Hematopoietic multipotent progenitor cell treated with erythropoietin and hydrocortisone succinate and interleukin-3 and kit ligand, for 6 days (in vitro differentiated cells): ENCODE data around the gene CENPK.
A peak's percentile ranks its signal among the peaks of the same experiment; 100 is the strongest.
"Not testable (repeated sequence)": the region's sequence is repeated elsewhere in the genome, so short reads cannot be mapped to it uniquely, and the experiment has no call there.

Experiments used
- DNase-seq: peaks from one replicate; pipeline ENCODE4 v3.0.0-alpha.2; 2015

CENPK gene

DNA sequence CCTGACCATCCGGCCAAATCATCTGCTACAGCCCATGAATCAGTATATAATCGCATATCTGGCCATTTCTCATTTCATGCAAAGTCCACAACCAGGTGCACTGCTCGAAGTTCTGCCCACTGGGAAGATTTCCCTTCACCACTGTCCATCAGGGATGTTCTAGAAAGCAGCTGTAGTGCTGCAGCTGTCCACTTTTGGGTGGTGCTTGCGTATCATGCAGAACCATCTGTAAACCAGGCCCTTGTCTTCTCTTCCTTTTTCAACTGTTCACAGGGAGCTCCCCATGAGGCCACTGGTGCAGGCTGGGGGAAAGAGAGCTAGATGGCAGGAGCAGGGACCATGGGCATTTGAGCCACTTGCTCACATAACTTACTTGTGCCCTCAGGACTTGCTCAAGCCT lies 73.8 kb downstream of the CENPK start:
- no peak for DNase-seq

DNA sequence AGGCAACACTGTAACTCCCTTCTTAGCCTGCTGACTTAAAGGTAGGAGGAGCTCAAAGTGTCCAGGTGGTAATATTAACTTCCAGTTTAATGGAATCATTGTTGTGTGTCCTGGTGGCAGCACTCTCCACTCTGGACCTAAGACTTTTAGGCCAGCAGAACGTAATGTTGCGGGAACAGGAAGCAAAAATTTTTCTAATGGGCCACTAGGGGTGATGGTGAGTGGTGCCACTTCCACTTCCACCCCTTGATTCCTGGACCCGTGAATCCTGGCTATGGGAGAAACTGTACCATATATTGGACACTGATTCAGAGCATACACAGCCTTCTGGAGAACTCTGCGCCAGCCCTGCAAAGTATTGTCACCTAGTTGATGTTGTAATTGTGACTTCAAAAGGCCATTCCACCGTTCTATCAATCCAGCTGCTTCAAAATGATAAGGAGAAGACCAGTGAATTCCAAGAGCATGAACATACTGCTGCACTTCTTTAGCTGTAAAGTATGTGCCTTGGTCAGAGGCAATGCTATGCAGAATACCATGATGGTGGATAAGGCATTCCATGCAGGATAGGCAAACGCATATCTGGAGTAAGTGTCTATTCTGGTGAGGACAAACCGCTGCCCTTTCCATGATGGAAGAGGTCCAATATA lies 74.8 kb downstream of the CENPK start:
- DNase-seq, result not testable (repeated sequence)

DNA sequence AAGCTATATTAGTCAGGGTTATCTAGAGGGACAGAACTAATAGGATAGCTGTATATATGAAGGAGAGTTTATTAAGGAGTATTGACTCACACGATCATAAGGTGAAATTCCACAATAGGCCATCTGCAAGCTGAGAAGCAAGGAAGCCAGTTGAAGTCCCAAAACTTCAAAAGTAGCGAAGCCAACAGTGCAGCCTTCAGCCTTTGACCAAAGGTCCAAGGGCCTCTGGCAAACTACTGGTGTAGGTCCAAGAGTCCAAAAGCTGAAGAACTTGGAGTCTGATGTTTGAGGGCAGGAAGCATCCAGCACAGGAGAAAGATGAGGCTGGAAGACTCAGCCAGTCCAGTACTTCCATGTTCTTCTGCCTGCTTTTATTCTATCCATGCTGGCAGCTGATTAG lies 76.2 kb downstream of the CENPK start:
- DNase-seq, result not testable (repeated sequence)

DNA sequence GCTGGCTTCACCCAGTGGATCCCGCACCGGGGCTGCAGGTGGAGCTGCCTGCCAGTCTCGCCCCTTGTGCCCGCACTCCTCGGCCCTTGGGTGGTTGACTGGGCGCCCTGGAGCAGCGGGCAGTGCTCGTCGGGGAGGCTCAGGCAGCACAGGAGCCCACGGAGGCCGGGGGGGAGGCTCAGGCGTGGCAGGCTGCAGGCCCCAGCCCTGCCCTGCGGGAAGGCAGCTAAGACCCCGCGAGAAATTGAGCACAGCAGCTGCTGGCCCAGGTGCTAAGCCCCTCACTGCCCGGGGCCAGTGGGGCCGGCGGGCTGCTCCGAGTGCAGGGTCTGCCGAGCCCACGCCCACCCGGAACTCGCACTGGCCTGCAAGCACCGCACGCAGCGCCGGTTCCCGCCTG lies 77.6 kb downstream of the CENPK start:
- no peak for DNase-seq

DNA sequence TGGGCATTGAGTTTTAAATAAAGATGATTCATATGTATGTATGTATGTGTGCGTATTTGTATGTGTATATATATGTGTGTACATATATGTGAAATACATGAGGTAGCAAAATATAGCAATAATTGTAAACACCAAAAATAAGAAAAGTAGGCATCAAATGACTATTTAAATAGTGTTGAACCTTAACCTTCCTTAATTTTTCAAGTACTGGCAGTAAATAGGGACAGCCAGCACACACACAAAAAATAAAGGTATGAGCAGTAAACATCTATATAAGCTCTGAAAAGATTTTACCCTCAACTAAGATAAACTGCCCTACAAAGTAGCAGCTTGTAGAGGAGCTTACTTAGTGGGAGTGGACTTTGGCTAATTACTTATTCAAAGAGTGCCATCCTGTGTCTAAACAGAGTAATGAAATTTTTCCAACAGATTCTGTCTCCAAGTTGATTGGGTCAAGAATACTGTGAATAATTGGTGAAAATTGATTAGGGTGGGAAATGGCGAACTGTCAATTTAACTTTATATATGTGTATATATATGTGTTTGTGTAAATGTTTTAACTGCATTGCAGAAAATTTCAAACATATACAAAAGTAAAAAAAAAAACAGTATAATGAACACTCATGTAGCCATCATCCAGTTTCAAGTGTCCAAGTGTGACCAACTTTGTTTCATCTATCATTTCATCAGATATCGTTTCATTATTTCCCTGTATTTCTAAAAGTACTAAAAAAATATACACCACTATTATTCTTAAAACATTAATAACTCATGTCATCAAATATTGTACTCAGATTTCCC lies 79.2 kb downstream of the CENPK start:
- peak; percentile 87 for DNase-seq

DNA sequence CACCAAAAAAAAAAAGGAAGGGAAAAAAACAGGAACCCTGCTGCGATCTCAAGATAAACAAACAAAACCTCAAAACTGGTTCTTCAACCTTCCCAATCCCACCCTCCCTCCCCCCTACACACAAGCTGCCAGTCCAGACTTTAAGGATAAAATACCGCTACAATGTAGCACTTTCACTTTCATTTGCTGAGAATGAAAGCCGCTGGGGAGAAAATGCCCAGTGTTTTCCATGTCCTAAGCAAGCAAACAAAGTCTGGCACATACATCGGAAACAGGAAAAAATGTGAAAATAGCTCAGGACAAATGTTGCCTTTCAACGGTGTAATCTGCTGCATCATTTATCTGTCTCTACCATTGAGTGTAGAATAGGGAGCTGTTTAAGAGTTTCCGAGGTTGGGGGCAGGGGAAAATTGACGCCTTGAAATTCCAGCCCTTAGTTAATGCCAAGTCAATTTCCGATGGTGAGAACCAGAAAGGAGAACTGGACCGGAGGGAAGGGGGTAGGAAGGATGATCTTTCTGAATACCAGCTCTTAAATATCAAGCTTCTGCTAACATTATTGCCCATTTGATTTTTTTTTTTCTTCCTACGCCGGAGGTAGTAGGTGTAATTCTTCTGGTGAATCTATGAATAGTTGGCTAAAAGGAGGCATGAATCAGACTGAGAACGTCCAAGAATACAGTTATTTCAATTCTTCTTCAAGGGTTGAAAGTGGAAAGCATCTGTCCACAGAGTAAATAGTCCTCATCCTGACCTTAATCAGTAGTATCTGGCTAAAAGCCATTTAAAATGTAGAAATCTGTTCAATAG lies 80.0 kb downstream of the CENPK start:
- DNase-seq, result peak; percentile 57

DNA sequence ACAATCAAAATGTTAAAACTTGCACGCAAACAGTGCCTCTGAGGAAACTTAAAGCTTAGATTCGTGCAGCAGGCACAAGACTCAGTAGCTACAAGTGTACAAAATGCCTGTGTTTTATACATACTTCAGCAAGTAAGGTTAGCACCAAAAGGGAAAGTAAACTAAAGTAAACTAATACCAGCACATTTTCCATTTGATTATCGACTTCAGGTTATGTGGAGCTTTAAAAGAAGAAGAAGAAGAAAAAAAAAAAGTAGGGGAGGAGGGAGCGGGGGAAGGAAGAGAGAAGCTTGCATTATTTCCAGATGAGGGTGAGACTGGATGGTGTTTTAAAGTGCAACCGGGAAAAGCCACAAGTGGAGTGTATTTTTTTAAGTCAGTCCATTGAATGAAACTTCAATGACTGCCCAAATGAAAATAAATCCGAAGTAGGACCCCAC lies 80.7 kb downstream of the CENPK start:
- peak; percentile 35 for DNase-seq

DNA sequence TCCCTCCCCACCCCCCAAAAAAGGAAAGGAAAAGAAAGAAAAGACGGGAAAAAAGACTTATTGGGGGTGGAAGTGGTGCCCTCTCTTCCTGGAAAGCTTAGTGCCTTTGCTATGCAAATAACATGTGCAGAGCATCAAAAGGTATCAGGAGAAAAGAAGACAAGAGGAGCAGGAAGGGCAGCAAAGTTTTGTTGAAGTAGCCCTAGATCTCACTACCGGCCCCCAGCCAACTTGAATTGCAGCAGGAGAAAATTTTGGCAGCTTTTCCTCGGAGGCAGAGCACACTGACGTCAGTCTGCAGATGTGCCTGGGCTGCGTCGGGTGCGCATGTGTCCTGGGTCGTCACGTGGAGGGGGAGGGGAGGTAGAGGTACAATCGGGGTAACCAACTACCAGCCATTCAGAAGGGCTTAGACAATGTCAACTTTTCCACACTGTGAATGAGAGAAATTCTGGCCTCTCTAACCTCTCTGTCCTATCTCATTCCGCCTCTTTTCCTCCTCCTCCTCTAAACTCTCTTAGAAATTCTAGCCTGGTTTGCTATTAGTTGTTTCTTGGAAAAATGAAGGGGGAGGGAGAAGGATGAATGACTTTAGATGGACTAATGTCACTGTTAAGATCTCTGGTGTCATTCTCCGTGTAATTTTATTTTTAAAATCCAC lies 81.2 kb downstream of the CENPK start, which contains the start of gene ADAMTS6:
ADAMTS6 (minus strand) TSS at position 286 of the 661 bp plus-strand sequence. CDS start 8,247 bp downstream, outside the sequence.
- DNase-seq, result peak; percentile 94

DNA sequence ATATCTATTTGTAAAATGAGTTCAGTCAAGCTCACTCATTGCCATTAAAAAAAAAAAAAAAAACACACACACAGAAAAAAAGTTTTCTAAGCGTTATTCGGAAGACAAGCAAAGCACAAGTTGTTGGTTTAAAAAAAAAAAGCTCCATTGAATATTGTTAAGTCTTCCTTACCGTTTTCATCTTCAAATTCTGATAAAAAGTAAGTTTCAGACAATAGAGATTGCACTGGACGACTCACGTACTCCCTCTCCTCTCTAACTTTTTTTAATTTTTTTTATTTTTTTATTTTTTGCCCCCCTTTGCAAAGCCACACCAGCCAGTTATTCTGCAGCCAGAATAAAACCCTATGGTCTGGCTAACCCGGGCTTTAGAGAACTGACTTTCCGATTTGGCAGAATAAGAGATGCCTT lies 81.8 kb downstream of the CENPK start:
- DNase-seq, result peak; percentile 28

DNA sequence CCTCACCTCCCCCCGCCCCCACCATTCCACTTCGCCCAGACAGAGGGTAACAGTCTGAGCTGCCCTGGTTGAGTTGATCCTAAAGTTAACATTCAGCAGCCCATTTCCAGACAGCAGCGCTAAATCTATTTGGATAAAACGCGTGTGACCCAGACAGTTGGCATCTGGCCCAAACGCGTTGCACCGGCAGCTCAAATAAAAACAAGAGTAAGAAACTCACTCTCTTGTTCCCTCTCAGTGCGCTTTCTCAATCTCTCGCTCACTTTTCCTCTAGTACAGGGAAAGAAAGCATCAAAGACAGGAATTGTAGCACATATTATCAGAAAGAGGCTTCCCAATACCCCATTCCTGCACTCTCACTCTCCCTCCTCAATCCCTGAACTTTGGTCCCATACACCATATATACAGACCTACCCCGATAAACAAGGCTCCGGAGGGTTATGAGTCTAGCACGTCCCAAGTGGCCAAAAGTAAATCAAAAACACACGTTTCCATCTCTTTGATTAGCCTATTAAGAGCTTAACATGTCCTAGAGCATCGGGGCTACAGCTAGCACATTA lies 82.6 kb downstream of the CENPK start:
- peak; percentile 73 for DNase-seq

DNA sequence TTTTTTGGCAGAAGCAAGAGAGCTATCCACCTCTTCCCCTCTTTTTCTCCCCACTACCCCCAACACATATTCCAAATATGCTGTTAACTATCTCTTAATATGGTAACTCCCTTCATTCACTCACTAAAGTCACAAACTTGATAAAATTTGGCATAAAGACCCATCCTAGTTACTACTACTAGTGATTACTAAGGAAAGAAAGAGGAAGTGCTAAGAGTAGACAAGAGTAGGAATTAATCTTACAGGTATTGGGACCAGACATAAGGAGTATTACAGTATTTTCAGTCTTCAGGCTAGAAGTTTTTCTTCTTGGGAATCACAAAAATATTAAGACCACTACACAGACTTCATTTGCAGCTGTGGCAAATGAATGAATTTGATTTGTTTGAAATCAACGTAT lies 83.4 kb downstream of the CENPK start:
- no peak for DNase-seq

DNA sequence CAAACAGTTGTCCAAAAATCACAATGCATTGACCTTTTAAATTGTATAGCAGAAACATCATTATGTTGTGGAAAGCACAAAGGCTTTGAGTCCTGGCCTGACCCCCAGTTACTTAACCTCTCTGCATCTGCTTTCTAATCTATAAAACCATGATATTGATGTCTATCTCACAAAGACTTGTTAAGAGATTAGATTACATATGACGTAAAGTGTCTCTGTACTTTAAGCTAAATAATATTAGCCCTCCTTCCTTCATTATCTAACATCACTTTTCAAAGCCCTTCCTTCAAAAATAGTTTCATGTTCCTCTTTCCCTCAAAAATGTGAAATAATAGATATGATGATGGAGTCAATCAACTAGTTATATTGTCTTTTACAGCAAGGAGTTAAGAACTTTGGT lies 84.6 kb downstream of the CENPK start:
- no peak for DNase-seq

DNA sequence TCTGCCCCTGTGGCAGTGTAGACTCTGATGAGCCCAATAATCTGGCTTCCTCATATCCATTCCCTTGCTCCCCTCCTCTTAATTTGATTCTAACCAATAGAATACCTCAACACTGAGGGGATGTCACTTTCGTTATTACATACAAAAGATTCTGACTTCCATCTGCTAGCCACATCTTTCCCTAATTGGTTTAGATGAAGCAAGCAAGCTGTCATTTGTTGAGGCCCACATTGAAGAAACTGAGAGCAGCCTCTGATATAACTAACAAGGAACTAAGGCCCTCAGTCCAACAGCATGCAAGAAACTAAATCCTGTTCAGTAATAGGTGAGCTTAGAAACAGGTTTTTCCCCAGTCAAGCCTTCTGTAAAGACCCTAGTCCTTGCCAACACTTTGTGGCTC lies 87.1 kb downstream of the CENPK start:
- no peak for DNase-seq

DNA sequence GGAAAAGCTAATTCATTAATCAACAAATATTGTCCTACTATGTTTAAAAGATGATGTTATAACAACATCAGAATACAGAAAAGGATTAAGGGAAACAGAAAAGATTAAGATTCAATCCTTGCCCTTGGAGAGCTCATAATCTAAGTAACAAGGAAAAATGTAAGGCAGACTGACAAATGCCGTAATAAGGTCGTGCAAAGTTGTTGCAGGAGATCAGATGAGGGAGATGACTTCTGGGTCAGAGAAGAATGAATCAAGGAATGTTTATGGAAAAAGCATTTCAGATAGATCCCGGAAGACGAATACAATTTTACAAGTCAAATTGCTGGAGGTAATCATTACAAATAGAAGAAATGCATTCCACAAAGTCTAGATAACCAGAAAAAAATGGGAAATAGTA lies 87.6 kb downstream of the CENPK start:
- no peak for DNase-seq

DNA sequence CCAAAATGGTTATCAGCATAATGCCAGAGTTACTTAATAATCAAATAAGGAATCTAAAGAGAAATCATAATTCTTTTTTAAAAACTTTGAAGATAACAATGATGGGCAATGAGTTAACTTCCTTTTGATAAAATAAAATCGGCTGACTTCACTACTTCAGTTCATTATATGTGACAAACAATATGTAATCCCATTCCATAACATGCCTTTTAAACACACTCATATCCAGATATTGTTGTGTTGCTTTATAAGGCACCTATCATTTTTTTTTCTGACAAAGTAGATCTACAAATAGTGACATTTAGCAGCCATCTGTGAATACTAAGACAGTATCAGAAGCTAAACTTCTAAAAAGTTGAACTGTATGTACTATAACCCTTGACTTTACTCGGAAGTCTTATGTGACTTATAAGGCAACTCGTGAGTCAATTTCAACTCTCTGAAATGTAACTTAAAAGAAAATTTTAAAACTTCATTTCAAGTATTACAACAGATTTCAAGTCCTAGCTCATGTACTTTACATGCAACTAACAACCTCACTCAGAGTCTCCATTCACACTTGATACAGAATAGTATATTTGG lies 88.7 kb downstream of the CENPK start:
- no peak for DNase-seq

DNA sequence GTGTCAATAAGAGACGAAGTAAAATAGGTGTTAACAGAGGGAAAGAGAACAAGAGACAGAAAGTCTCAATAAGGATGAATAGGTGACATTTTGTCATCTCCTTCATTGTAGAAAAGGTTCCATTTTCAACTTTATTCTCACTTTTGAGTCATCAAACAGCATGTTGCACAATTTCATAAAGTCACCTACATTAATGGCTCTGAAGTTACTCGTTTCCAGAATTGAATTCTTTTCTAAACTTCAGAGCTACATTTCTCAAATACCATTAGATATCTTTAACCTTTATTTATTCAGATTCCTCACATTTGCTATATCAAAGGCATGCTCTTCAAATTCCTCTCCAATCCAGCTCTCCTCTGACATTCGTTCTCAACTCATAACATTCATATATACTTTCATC lies 94.3 kb downstream of the CENPK start:
- no peak for DNase-seq
